H9 (cell line): ENCODE measurements around the gene SUSD2. TPM values are rescaled to one million over a fixed set of nuclear protein-coding genes. Genes with fewer than 3 reads are reported as not detected.

Source experiments
- DNase-seq: peaks from one replicate; pipeline ENCODE4 v3.0.0-alpha.2; 2017
- H2AFZ ChIP-seq: one replicate; pipeline ENCODE4 v1.6.1; 2013; ENCODE audit warnings: mild to moderate bottlenecking, low read length, control low read depth, moderate library complexity
- H2AK5ac ChIP-seq: 2 replicates; pipeline ENCODE4 v1.6.1; 2013; ENCODE audit warnings: low read length, control low read depth, mixed read lengths; ENCODE audit not compliant: insufficient read length
- H2BK120ac ChIP-seq: one replicate; pipeline ENCODE4 v1.6.1; 2013; ENCODE audit warnings: low read depth, mild to moderate bottlenecking, low read length, control low read depth, inconsistent platforms; ENCODE audit not compliant: poor library complexity, severe bottlenecking
- H2BK12ac ChIP-seq: 2 replicates; pipeline ENCODE4 v1.6.1; 2013; ENCODE audit warnings: low read length, control low read depth, mixed read lengths, low read depth; ENCODE audit not compliant: insufficient read length
- H2BK15ac ChIP-seq: 2 replicates; pipeline ENCODE4 v1.6.1; 2013; ENCODE audit warnings: low read depth, low read length, control low read depth
- H2BK20ac ChIP-seq: one replicate; pipeline ENCODE4 v1.6.1; 2013; ENCODE audit warnings: low read depth, mild to moderate bottlenecking, low read length, control low read depth, inconsistent platforms; ENCODE audit not compliant: poor library complexity, severe bottlenecking
- H2BK5ac ChIP-seq: 2 replicates; pipeline ENCODE4 v1.6.1; 2013; ENCODE audit warnings: low read length, control low read depth, mixed read lengths; ENCODE audit not compliant: insufficient read length
- H3K14ac ChIP-seq: 2 replicates; pipeline ENCODE4 v1.6.1; 2013; ENCODE audit warnings: low read length, control low read depth; ENCODE audit not compliant: insufficient read depth
- H3K18ac ChIP-seq: 2 replicates; pipeline ENCODE4 v1.6.1; 2013; ENCODE audit warnings: low read depth, mild to moderate bottlenecking, mixed read lengths, low read length, control low read depth; ENCODE audit not compliant: insufficient read length
- H3K23ac ChIP-seq: 2 replicates; pipeline ENCODE4 v1.6.1; 2013; ENCODE audit warnings: low read length, control low read depth, mixed read lengths, low read depth; ENCODE audit not compliant: insufficient read length
- H3K23me2 ChIP-seq: 2 replicates; pipeline ENCODE4 v1.6.1; 2013; ENCODE audit warnings: low read depth, mild to moderate bottlenecking, mixed read lengths, low read length, control low read depth; ENCODE audit not compliant: insufficient read length, poor library complexity, severe bottlenecking
- H3K27ac ChIP-seq: 2 replicates; pipeline ENCODE4 v1.5.1; 2013; ENCODE audit warnings: low read length, control low read depth, mixed read lengths, low read depth; ENCODE audit not compliant: insufficient read length
- H3K27me3 ChIP-seq: 2 replicates; pipeline ENCODE4 v1.6.1; 2013; ENCODE audit warnings: low read length, control low read depth, inconsistent platforms; ENCODE audit not compliant: insufficient read depth
- H3K4ac ChIP-seq: 2 replicates; pipeline ENCODE4 v1.6.1; 2013; ENCODE audit warnings: low read depth, mild to moderate bottlenecking, control low read depth, inconsistent platforms, low read length, moderate library complexity
- H3K4me1 ChIP-seq: 2 replicates; pipeline ENCODE4 v1.6.1; 2013; ENCODE audit warnings: low read length, control low read depth, inconsistent platforms; ENCODE audit not compliant: insufficient read depth
- H3K4me2 ChIP-seq: 2 replicates; pipeline ENCODE4 v1.6.1; 2013; ENCODE audit warnings: low read length, control low read depth, mixed read lengths; ENCODE audit not compliant: insufficient read length, insufficient read depth
- H3K56ac ChIP-seq: 2 replicates; pipeline ENCODE4 v1.6.1; 2013; ENCODE audit warnings: low read depth, mild to moderate bottlenecking, mixed read lengths, low read length, control low read depth; ENCODE audit not compliant: insufficient read length
- H3K79me1 ChIP-seq: 2 replicates; pipeline ENCODE4 v1.6.1; 2013; ENCODE audit warnings: low read depth, mild to moderate bottlenecking, moderate library complexity, low read length, control low read depth, inconsistent platforms; ENCODE audit not compliant: insufficient read depth, poor library complexity, severe bottlenecking
- H3K79me2 ChIP-seq: 2 replicates; pipeline ENCODE4 v1.6.1; 2013; ENCODE audit warnings: low read length, control low read depth, inconsistent platforms; ENCODE audit not compliant: insufficient read depth
- H3K9ac ChIP-seq: 2 replicates; pipeline ENCODE4 v1.6.1; 2013; ENCODE audit warnings: low read length, control low read depth, mixed read lengths; ENCODE audit not compliant: insufficient read length; ENCODE audit errors: extremely low read depth
- H3K9me3 ChIP-seq: one replicate; pipeline ENCODE4 v1.6.1; 2013; ENCODE audit warnings: low read depth, low read length, inconsistent platforms; ENCODE audit not compliant: control insufficient read depth
- H3T11ph ChIP-seq: one replicate; pipeline ENCODE4 v1.6.1; 2013; ENCODE audit warnings: mild to moderate bottlenecking, low read length, control low read depth, inconsistent platforms
- H4K20me1 ChIP-seq: one replicate; pipeline ENCODE4 v1.6.1; 2013; ENCODE audit not compliant: control insufficient read depth, insufficient read length, insufficient read depth
- H4K5ac ChIP-seq: 2 replicates; pipeline ENCODE4 v1.6.1; 2013; ENCODE audit warnings: low read depth, mild to moderate bottlenecking, mixed read lengths, low read length, control low read depth; ENCODE audit not compliant: insufficient read length
- H4K8ac ChIP-seq: replicated peaks from 2 replicates; pipeline ENCODE4 v1.6.1; 2013; ENCODE audit warnings: low read length, control low read depth, mixed read lengths, low read depth; ENCODE audit not compliant: insufficient read length
- H4K91ac ChIP-seq: 2 replicates; pipeline ENCODE4 v1.6.1; 2013; ENCODE audit warnings: low read depth, mild to moderate bottlenecking, moderate library complexity, mixed read lengths, low read length, control low read depth; ENCODE audit not compliant: insufficient read length
- H3K27ac Mint-ChIP-seq, 3 experiments: 2 replicates in 2 of 3; 3 replicates in 1 of 3; pipeline ENCODE4 v1.8.0; 2020 to 2021; ENCODE audit warnings: mixed read lengths in 3 of 3, mild to moderate bottlenecking in 1 of 3, moderate library complexity in 1 of 3
- H3K27me3 Mint-ChIP-seq: 2 replicates; pipeline ENCODE4 v1.8.0; 2021; ENCODE audit warnings: low read depth, mild to moderate bottlenecking, moderate library complexity, mixed read lengths
- H3K36me3 Mint-ChIP-seq, 3 experiments: 2 replicates in 2 of 3; 3 replicates in 1 of 3; pipeline ENCODE4 v1.8.0; 2020 to 2021; ENCODE audit warnings: low read depth in 3 of 3, mixed read lengths in 3 of 3; ENCODE audit not compliant: insufficient read depth in 1 of 3
- H3K4me1 Mint-ChIP-seq, 2 experiments: 2 replicates each; pipeline ENCODE4 v1.8.0; 2020; ENCODE audit warnings: mixed read lengths in 2 of 2
- H3K4me3 Mint-ChIP-seq, 2 experiments: 2 replicates in 1 of 2; 3 replicates in 1 of 2; pipeline ENCODE4 v1.8.0; 2020 to 2021; ENCODE audit warnings: mild to moderate bottlenecking in 2 of 2, mixed read lengths in 2 of 2, moderate library complexity in 1 of 2
- H3K9me3 Mint-ChIP-seq, 2 experiments: 2 replicates in 1 of 2; 3 replicates in 1 of 2; pipeline ENCODE4 v1.8.0; 2020; ENCODE audit warnings: mild to moderate bottlenecking in 2 of 2, mixed read lengths in 2 of 2, moderate library complexity in 1 of 2
- CTCF ChIP-seq: fragments of 200-600 bp; sonication (generic); conservative IDR thresholded peaks from 3 replicates; pipeline ENCODE4 v1.8.0; 2021; ENCODE audit warnings: antibody characterized with exemption, mild to moderate bottlenecking
- WGBS: extraction: QIAGEN DNeasy Blood & Tissue Kit; methylation state at CpG from one replicate; pipeline ENCODE4 v1.1.7; 2013; ENCODE audit warnings: missing lambda C conversion rate, low lambda C conversion rate, mixed read lengths; ENCODE audit not compliant: insufficient read length; ENCODE audit errors: extremely low coverage; 5-methylcytosine and 5-hydroxymethylcytosine counted together
- total RNA-seq: library from RNA; stranded (reverse); gene quantifications from 2 replicates; pipeline ENCODE4 v1.2.1, GENCODE V29; 2021

The SUSD2 gene
- total RNA-seq, 1 experiment from 2014 or later = 4.2 TPM

DNA sequence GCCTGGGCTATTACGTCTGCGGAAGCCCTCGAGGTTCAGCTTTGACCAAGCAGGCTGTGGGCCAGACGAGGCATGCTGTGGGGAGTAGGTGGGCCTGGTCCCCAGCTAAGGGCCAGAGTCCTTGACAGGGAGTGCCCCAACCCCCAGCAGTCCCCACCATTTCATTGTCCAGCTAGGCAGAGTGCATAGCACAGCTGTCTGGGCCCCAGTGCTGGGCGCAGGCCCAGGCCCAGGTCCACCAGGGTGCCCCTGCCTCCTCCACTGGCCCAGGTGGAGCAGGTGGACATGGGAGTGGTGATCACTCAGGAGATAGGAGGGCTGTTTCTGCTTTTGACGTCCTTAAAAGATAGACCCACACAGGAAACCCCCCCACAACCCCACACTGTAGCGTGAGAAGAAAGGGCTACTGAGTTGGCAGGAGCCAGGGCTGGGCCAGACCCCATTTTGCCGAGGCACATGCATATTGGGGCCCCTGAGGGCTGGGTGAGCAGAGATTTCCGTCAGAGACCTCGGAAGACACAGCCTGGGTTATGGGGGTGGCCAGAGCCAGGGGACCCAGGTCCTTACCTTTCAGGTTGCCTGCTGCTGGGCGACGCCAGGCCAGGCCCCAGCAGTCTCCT, 11.7 kb upstream of the SUSD2 start:
- Histone ChIP-seq H3K14ac (no peak overlapping the region; the same call in 1 of the 2 replicates), H2AFZ (no peak overlapping the region)

More for the DNA sequence above, 11.7 kb upstream of the SUSD2 start:
- Histone ChIP-seq H3K9me3 (no peaks in the 10 kb centered on the region), H3K79me2 (no peaks in the 10 kb centered on the region), H2BK15ac (no peak overlapping the region), H3K27me3 (no peaks in the 10 kb centered on the region), H4K91ac (peak overlapping the region; percentile 6), H3K23me2 (no peaks in the 10 kb centered on the region), H2AK5ac (no peak overlapping the region), H3K4me2 (no peak overlapping the region), H3K9ac (no peak overlapping the region), H3K27ac (no peak overlapping the region), H4K20me1 (no peaks in the 10 kb centered on the region), H2BK5ac (no peak overlapping the region), H3K4me1 (no peaks in the 10 kb centered on the region), H2BK12ac (no peak overlapping the region), H3K4ac (no peak overlapping the region), H4K8ac (no peak overlapping the region), H3K23ac (no peak overlapping the region), H2BK20ac (no peak overlapping the region), H2BK120ac (no peak overlapping the region), H4K5ac (no peak overlapping the region), H3K18ac (no peak overlapping the region), H3T11ph (no peak overlapping the region), H3K56ac (no peak overlapping the region), H3K79me1 (no peaks in the 10 kb centered on the region)
- no peak overlapping the region for H3K4me3 Mint-ChIP-seq
- no peak overlapping the region for H3K27ac Mint-ChIP-seq
- H3K27me3 Mint-ChIP-seq = no peaks in the 10 kb centered on the region
- TF ChIP-seq CTCF = no peak
- no peaks in the 10 kb centered on the region for H3K9me3 Mint-ChIP-seq
- no CpG with 5 or more reads among the region's 12 CpGs for WGBS
- peaks cover 0 to under 1% of the 10 kb centered on the region in 2 experiments; a peak in 1 of 4 replicates for H3K4me1 Mint-ChIP-seq
- no peak for DNase-seq
- H3K36me3 Mint-ChIP-seq = peaks cover 5 to 45% (median 36%) of the 10 kb centered on the region in 3 experiments
